ENCODE results near the gene STS. TPM values are rescaled to one million over a fixed set of nuclear protein-coding genes. Genes with fewer than 3 reads are reported as not detected.
A peak's percentile ranks its signal among the peaks of the same experiment; 100 is the strongest.
"Not testable (repeated sequence)": the region's sequence is repeated elsewhere in the genome, so short reads cannot be mapped to it uniquely, and the experiment has no call there.

The STS gene
- total RNA-seq, 5 donors from 2014 or later (not counting 1 experiment from before 2014, with no cell fraction given), result 0.70 to 1.3 (median 0.85) TPM

- no peaks in the 10 kb centered on the region for H3K36me3 Mint-ChIP-seq
- H3K9me3 ChIP-seq, result no peaks in the 10 kb centered on the region
- no peaks in the 10 kb centered on the region for H3K27me3 ChIP-seq (replicated peaks in 1 of 2; ENCODE audit: control insufficient read depth in 2 of 2, extremely low read depth in 1 of 2, insufficient read depth in 2 of 2, low read length in 1 of 2)
- ATAC-seq (replicated peaks in 1 of 4) (no peak), DNase-seq (no peak)
- WGBS (ENCODE audit: insufficient coverage), result no CpG with 5 or more reads among the region's 3 CpGs
- ChIA-PET CTCF (no interaction called here), POLR2A (no interaction called here)
- H3K4me3 Mint-ChIP-seq, result no peak overlapping the region
- no peaks in the 10 kb centered on the region for H3K4me1 ChIP-seq (ENCODE audit: control insufficient read depth in 1 of 2, extremely low read depth in 1 of 2, insufficient read depth in 2 of 2, low read length in 2 of 2)
- no peak overlapping the region for H3K27ac ChIP-seq (ENCODE audit: low read length)
- H3K27me3 Mint-ChIP-seq, result no peaks in the 10 kb centered on the region
- H3K27ac Mint-ChIP-seq, result no peak overlapping the region
- H3K9me3 Mint-ChIP-seq, result peaks cover 0 to under 1% (median 0%) of the 10 kb centered on the region in 3 donors
- no peak overlapping the region for H3K4me3 ChIP-seq (ENCODE audit: control insufficient read depth in 1 of 2, extremely low read depth in 1 of 2, low read length in 1 of 2)
- H3K36me3 ChIP-seq (ENCODE audit: control insufficient read depth in 2 of 2, extremely low read depth in 1 of 2, insufficient read depth in 1 of 2, low read length in 1 of 2), result no peaks in the 10 kb centered on the region
- no peaks in the 10 kb centered on the region for H3K4me1 Mint-ChIP-seq
These were observed 16.7 kb downstream of the STS start for GRCh38 chrX:7164174-7164573.

GRCh38 chrX:7168371-7168770 lies 20.9 kb downstream of the STS start:
- no peaks in the 10 kb centered on the region for H3K9me3 ChIP-seq
- WGBS (ENCODE audit: insufficient coverage), result no CpG with 5 or more reads among the region's 1 CpG
- POLR2A ChIA-PET, result no interaction called here
- H3K27ac Mint-ChIP-seq, result no peak overlapping the region
- H3K36me3 ChIP-seq (ENCODE audit: control insufficient read depth in 2 of 2, extremely low read depth in 1 of 2, insufficient read depth in 1 of 2, low read length in 1 of 2), result no peaks in the 10 kb centered on the region
- H3K27me3 Mint-ChIP-seq, result no peaks in the 10 kb centered on the region
- H3K4me3 ChIP-seq (ENCODE audit: control insufficient read depth in 1 of 2, extremely low read depth in 1 of 2, low read length in 1 of 2), result no peak overlapping the region
- H3K27me3 ChIP-seq (replicated peaks in 1 of 2; ENCODE audit: control insufficient read depth in 2 of 2, extremely low read depth in 1 of 2, insufficient read depth in 2 of 2, low read length in 1 of 2), result peaks cover 0 to 3% of the 10 kb centered on the region in 2 experiments
- DNase-seq (no peak), ATAC-seq (replicated peaks in 1 of 4) (no peak)
- H3K27ac ChIP-seq (ENCODE audit: low read length), result no peak overlapping the region
- CTCF ChIA-PET, result no interaction called here
- no peak overlapping the region for H3K4me3 Mint-ChIP-seq
- no peaks in the 10 kb centered on the region for H3K36me3 Mint-ChIP-seq
- peaks cover 0 to 4% (median 3%) of the 10 kb centered on the region in 3 donors for H3K9me3 Mint-ChIP-seq
- no peaks in the 10 kb centered on the region for H3K4me1 ChIP-seq (ENCODE audit: control insufficient read depth in 1 of 2, extremely low read depth in 1 of 2, insufficient read depth in 2 of 2, low read length in 2 of 2)
- no peaks in the 10 kb centered on the region for H3K4me1 Mint-ChIP-seq

GRCh38 chrX:7169627-7170026 lies 22.1 kb downstream of the STS start:
- H3K27me3 Mint-ChIP-seq, result no peaks in the 10 kb centered on the region
- ATAC-seq (replicated peaks in 1 of 4), result no peak
- no peak for DNase-seq
- Histone ChIP-seq H3K4me1 (ENCODE audit: control insufficient read depth in 1 of 2, extremely low read depth in 1 of 2, insufficient read depth in 2 of 2, low read length in 2 of 2) (no peaks in the 10 kb centered on the region), H3K27ac (ENCODE audit: low read length) (no peak overlapping the region), H3K9me3 (no peaks in the 10 kb centered on the region), H3K27me3 (replicated peaks in 1 of 2; ENCODE audit: control insufficient read depth in 2 of 2, extremely low read depth in 1 of 2, insufficient read depth in 2 of 2, low read length in 1 of 2) (peaks cover 0 to 3% of the 10 kb centered on the region in 2 experiments), H3K36me3 (ENCODE audit: control insufficient read depth in 2 of 2, extremely low read depth in 1 of 2, insufficient read depth in 1 of 2, low read length in 1 of 2) (no peaks in the 10 kb centered on the region), H3K4me3 (ENCODE audit: control insufficient read depth in 1 of 2, extremely low read depth in 1 of 2, low read length in 1 of 2) (no peak overlapping the region)
- no peak overlapping the region for H3K27ac Mint-ChIP-seq
- POLR2A ChIA-PET, result no interaction called here
- H3K4me3 Mint-ChIP-seq, result no peak overlapping the region
- peaks cover 0 to 4% (median 3%) of the 10 kb centered on the region in 3 donors for H3K9me3 Mint-ChIP-seq
- H3K36me3 Mint-ChIP-seq, result no peaks in the 10 kb centered on the region
- H3K4me1 Mint-ChIP-seq, result no peaks in the 10 kb centered on the region
- CTCF ChIA-PET, result interaction anchor here in 1 of 2 donors (0.5 kb wide), 1 partner anchor 397 kb away, joined by 3 read pairs; no protein-coding TSS in a partner anchor
- no CpG with 5 or more reads among the region's 3 CpGs for WGBS (ENCODE audit: insufficient coverage)

- CTCF ChIA-PET, result no interaction called here
- Mint-ChIP-seq H3K27ac (no peak overlapping the region), H3K4me3 (no peak overlapping the region), H3K9me3 (peaks cover 0 to 4% (median 3%) of the 10 kb centered on the region in 3 donors), H3K4me1 (no peaks in the 10 kb centered on the region), H3K36me3 (no peaks in the 10 kb centered on the region), H3K27me3 (no peaks in the 10 kb centered on the region)
- peak in 26 of 35 experiments; percentile 0 to 48 (median 10) for DNase-seq
- H3K27ac ChIP-seq (ENCODE audit: low read length), result no peak overlapping the region
- H3K4me3 ChIP-seq (ENCODE audit: control insufficient read depth in 1 of 2, extremely low read depth in 1 of 2, low read length in 1 of 2), result no peak overlapping the region
- no peaks in the 10 kb centered on the region for H3K9me3 ChIP-seq
- H3K4me1 ChIP-seq (ENCODE audit: control insufficient read depth in 1 of 2, extremely low read depth in 1 of 2, insufficient read depth in 2 of 2, low read length in 2 of 2), result no peaks in the 10 kb centered on the region
- ATAC-seq (replicated peaks in 1 of 4), result no peak
- no peaks in the 10 kb centered on the region for H3K36me3 ChIP-seq (ENCODE audit: control insufficient read depth in 2 of 2, extremely low read depth in 1 of 2, insufficient read depth in 1 of 2, low read length in 1 of 2)
- POLR2A ChIA-PET, result no interaction called here
- peaks cover 0 to 3% of the 10 kb centered on the region in 2 experiments for H3K27me3 ChIP-seq (replicated peaks in 1 of 2; ENCODE audit: control insufficient read depth in 2 of 2, extremely low read depth in 1 of 2, insufficient read depth in 2 of 2, low read length in 1 of 2)
- WGBS (ENCODE audit: insufficient coverage), result 100% methylated on average over 1 of the region's 3 CpGs
These were observed 23.4 kb downstream of the STS start for GRCh38 chrX:7170898-7171297.

- H3K36me3 Mint-ChIP-seq; H3K27me3 ChIP-seq (replicated peaks in 1 of 2; ENCODE audit: control insufficient read depth in 2 of 2, extremely low read depth in 1 of 2, insufficient read depth in 2 of 2, low read length in 1 of 2); H3K4me1 Mint-ChIP-seq; CTCF ChIA-PET; H3K4me1 ChIP-seq (ENCODE audit: control insufficient read depth in 1 of 2, extremely low read depth in 1 of 2, insufficient read depth in 2 of 2, low read length in 2 of 2); ATAC-seq (replicated peaks in 1 of 4); POLR2A ChIA-PET; DNase-seq; H3K27ac ChIP-seq (ENCODE audit: low read length); H3K27ac Mint-ChIP-seq; H3K4me3 Mint-ChIP-seq; H3K27me3 Mint-ChIP-seq; H3K4me3 ChIP-seq (ENCODE audit: control insufficient read depth in 1 of 2, extremely low read depth in 1 of 2, low read length in 1 of 2); H3K9me3 ChIP-seq; H3K9me3 Mint-ChIP-seq; H3K36me3 ChIP-seq (ENCODE audit: control insufficient read depth in 2 of 2, extremely low read depth in 1 of 2, insufficient read depth in 1 of 2, low read length in 1 of 2): not testable (repeated sequence)
- WGBS (ENCODE audit: insufficient coverage), result no CpG with 5 or more reads among the region's 2 CpGs
These were observed 31.3 kb downstream of the STS start for GRCh38 chrX:7178859-7179258.

- Mint-ChIP-seq H3K36me3 (no peaks in the 10 kb centered on the region), H3K27ac (no peak overlapping the region), H3K4me3 (no peak overlapping the region), H3K4me1 (no peaks in the 10 kb centered on the region), H3K27me3 (no peaks in the 10 kb centered on the region), H3K9me3 (no peaks in the 10 kb centered on the region)
- H3K4me1 ChIP-seq (ENCODE audit: control insufficient read depth in 1 of 2, extremely low read depth in 1 of 2, insufficient read depth in 2 of 2, low read length in 2 of 2), result no peaks in the 10 kb centered on the region
- H3K27ac ChIP-seq (ENCODE audit: low read length), result no peak overlapping the region
- WGBS (ENCODE audit: insufficient coverage), result no CpG with 5 or more reads among the region's 2 CpGs
- H3K4me3 ChIP-seq (ENCODE audit: control insufficient read depth in 1 of 2, extremely low read depth in 1 of 2, low read length in 1 of 2), result no peak overlapping the region
- no peaks in the 10 kb centered on the region for H3K9me3 ChIP-seq
- DNase-seq, result no peak
- H3K27me3 ChIP-seq (replicated peaks in 1 of 2; ENCODE audit: control insufficient read depth in 2 of 2, extremely low read depth in 1 of 2, insufficient read depth in 2 of 2, low read length in 1 of 2), result no peaks in the 10 kb centered on the region
- ATAC-seq (replicated peaks in 1 of 4), result no peak
- no peaks in the 10 kb centered on the region for H3K36me3 ChIP-seq (ENCODE audit: control insufficient read depth in 2 of 2, extremely low read depth in 1 of 2, insufficient read depth in 1 of 2, low read length in 1 of 2)
- POLR2A ChIA-PET, result no interaction called here
- CTCF ChIA-PET, result no interaction called here
These were observed 31.9 kb downstream of the STS start for GRCh38 chrX:7179446-7179845.

- ATAC-seq (replicated peaks in 1 of 4), result no peak
- DNase-seq, result no peak
- Mint-ChIP-seq H3K27ac (no peak overlapping the region), H3K4me1 (no peaks in the 10 kb centered on the region), H3K36me3 (no peaks in the 10 kb centered on the region), H3K4me3 (no peak overlapping the region), H3K9me3 (no peaks in the 10 kb centered on the region), H3K27me3 (no peaks in the 10 kb centered on the region)
- Histone ChIP-seq H3K27me3 (replicated peaks in 1 of 2; ENCODE audit: control insufficient read depth in 2 of 2, extremely low read depth in 1 of 2, insufficient read depth in 2 of 2, low read length in 1 of 2) (no peaks in the 10 kb centered on the region), H3K27ac (ENCODE audit: low read length) (no peak overlapping the region), H3K4me1 (ENCODE audit: control insufficient read depth in 1 of 2, extremely low read depth in 1 of 2, insufficient read depth in 2 of 2, low read length in 2 of 2) (no peaks in the 10 kb centered on the region), H3K9me3 (no peaks in the 10 kb centered on the region), H3K4me3 (ENCODE audit: control insufficient read depth in 1 of 2, extremely low read depth in 1 of 2, low read length in 1 of 2) (no peak overlapping the region), H3K36me3 (ENCODE audit: control insufficient read depth in 2 of 2, extremely low read depth in 1 of 2, insufficient read depth in 1 of 2, low read length in 1 of 2) (no peaks in the 10 kb centered on the region)
- WGBS (ENCODE audit: insufficient coverage), result 100% methylated on average over 1 of the region's 3 CpGs
- CTCF ChIA-PET, result no interaction called here
- POLR2A ChIA-PET, result no interaction called here
These were observed 37.3 kb downstream of the STS start for GRCh38 chrX:7184816-7185215.
